GM21529 (cell line): ENCODE measurements around the gene LEMD2.

ENCODE experiments used
- ATAC-seq: cut with Tn5 transposase; IDR thresholded peaks from one replicate; pipeline ENCODE4 v1.9.1; 2021; ENCODE audit not compliant: unreplicated experiment

LEMD2 gene

GRCh38 chr6:33777398-33778388 lies 11.2 kb downstream of the LEMD2 start:
- ATAC-seq = no peak

DNA sequence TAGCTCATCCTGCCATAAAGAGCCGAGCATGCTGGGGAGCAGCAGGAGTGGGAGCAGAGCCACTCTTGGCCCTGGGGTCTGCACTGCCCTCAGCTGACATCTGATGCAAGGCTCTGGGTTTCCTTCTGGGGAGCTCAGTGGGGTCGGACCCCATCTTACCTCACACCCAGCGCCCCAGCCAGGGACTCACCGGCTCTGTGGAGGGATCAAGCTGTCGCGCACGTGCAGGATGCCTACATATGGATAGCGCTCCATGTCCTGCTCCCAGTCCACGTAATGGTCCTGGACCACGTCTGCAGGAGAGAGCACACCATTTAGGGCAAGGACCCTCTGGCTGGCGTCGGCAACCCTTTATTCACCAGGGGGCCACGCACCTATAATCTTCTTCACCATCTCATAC lies 12.2 kb downstream of the LEMD2 start:
- ATAC-seq = no peak

GRCh38 chr6:33776186-33776585 lies 12.7 kb downstream of the LEMD2 start:
- no peak for ATAC-seq

DNA sequence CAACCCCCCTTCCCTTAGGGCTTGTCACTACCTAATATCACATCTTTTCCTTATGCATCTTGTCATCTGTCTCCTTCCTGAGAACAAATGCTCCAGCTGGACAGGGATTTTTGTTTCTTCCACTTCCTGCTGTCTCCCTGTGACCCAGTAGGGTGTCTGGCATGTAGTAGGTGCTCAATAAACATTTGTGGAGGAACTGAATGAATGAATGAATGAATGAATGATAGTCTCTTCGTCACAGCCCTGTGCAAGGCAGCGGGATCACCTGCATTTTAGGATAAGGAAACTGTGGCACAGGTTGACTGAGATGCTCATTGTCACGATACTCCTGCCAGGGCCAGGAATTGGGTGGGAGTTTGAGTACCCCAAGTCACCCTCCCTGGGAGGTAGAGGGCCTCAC lies 14.2 kb downstream of the LEMD2 start:
- ATAC-seq = no peak

DNA sequence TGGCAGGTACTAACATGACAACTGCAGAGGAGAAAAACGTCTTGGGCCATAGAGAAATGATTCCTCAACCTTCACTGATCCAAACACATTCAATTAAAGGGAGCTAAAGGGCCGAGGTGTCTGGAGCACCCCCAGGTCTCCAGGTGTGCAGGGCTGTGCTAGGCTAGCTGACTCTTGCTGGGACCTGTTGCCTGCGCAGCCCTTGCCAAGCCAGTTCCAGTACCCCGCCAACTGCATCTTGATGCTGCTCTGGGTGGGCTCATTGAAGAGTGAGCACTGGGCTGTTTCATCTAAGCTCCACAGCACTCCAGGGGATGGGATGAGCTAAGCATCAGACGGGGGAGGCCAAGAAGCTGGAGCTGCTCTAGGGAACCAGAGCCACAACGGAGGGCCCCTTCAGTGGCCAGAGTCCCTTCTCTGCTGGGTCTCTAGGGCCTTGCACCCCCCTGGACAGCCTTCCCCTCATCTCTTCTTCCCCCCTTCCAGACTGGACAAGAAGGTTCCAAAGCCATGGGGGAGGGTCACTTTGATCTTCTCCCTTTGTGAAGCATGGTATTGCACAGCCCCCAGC lies 15.9 kb downstream of the LEMD2 start:
- ATAC-seq = no peak

GRCh38 chr6:33772082-33772830 lies 16.7 kb downstream of the LEMD2 start:
- no peak for ATAC-seq

DNA sequence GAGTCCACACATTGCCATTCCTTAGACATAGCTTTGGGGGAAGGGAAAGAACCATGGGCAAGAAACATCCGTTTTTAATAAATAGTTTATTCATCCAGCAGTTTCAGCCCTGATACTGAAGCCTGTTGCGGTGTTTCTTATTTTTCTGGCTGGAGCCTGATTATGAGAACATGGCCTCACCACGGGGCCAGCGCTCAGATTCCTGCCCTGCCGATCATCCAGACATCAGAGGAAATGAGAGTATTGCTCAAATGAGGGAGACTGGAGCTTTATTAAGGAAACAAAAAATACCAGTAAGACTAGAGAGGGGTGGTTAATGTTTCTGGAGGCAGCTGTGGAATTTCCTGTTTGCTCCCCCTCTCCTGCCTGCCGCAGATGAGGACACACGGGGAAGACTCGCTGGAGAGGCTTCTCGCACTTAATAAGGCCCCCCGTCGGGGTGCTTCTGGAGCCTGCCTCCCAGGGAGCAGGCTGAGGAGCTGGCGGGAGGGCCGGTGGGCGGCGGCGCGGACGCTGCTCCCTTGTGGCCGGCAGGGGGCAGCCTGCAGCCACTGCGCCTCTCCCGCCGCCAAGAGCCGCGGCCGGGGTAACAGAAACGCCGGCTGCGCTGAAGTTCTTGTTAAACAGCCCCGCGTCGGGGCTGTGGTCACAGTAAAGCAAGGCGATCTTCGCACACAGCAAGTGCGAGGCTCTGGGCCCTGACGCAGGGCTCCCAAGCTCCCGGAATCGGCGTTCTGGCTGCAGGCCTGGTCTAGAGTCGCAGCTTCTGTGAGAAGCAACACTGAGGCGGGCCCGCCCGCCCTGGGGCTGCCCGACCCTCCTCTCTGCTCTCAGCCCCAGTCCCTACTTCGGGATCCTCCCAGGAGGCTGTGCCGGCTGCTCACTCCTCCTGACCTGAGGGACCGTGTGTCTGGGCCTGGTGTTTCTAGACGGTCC lies 17.5 kb downstream of the LEMD2 start:
- ATAC-seq = no peak

DNA sequence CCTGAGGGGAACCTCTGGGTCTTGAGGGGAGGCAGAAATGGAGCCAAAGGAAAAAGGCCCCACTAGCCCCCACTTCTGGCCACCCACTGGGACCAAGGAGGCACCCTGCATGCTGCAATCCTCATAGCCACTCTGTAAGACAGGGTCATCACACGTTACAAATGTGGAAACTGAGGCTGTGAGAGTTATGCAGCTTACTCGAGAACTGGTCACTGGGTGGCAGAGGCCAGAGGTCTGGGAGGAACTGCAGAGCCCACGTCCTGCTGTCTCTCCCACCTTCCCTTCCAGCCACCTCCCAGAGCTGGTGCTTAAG lies 18.1 kb downstream of the LEMD2 start:
- no peak for ATAC-seq

DNA sequence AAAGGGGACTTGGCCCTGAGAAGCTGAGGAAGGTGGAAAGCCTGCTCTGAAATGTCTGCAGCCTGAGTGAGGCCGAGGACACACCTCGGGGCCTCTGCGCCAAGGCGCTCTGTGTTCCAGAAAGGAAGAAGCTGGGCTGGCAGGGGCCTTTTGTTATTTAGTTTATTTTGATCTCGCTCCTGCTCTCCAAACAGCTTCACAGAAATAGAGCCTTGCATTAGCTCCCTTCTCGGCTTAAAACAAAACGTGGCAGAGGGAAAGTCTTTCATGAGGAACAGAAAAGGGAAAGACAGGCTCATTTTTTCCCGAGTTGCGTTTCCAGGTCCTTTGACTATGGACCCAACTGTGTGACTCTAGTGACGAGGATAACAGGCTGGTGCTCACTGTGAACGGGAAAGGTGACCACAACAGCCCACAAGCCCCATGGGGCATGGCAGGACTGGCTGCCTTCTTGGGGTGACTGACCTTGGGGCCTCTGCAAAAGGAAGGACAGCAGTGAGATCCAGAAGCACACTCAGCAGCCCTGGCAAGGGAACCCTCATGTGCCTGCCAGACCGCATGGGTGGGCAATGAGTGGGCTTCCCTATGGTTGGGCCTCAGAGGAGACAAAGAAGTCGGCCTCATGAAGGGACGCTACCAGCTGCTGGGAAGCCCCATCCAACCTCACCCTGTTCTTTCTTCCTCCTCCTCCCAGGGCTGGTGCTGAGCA lies 18.7 kb downstream of the LEMD2 start:
- ATAC-seq = no peak

DNA sequence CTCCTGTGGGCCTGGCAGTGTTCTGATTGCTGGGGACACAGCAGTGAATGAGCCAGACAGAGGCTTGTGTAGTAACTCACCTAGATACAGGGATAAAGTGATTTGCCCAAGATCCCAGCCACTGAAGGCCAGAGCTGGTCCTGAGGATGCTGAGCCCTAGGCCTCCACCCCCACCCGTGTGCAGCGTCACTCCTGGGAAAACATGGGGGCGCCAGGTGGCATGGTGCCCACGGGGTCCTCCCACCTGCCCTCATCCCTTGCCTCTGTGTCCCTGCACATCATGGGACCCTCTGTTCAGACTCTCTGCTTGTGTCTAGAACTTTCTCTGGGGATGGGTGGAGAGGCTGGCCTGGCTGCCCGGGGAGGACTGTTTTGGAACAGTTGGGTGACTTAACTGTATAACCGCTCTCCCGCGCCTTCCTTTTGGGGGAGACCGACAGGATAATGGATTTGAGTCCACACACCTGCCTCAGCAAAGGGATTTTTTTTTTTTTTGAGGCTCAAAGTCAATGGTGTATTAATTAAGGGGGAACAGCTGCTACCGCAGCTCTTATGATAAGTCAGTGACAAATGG lies 19.6 kb downstream of the LEMD2 start:
- ATAC-seq = no peak

- ATAC-seq = no peak
Measured at GRCh38 chr6:33768644-33769120, 20.2 kb downstream of the LEMD2 start.

DNA sequence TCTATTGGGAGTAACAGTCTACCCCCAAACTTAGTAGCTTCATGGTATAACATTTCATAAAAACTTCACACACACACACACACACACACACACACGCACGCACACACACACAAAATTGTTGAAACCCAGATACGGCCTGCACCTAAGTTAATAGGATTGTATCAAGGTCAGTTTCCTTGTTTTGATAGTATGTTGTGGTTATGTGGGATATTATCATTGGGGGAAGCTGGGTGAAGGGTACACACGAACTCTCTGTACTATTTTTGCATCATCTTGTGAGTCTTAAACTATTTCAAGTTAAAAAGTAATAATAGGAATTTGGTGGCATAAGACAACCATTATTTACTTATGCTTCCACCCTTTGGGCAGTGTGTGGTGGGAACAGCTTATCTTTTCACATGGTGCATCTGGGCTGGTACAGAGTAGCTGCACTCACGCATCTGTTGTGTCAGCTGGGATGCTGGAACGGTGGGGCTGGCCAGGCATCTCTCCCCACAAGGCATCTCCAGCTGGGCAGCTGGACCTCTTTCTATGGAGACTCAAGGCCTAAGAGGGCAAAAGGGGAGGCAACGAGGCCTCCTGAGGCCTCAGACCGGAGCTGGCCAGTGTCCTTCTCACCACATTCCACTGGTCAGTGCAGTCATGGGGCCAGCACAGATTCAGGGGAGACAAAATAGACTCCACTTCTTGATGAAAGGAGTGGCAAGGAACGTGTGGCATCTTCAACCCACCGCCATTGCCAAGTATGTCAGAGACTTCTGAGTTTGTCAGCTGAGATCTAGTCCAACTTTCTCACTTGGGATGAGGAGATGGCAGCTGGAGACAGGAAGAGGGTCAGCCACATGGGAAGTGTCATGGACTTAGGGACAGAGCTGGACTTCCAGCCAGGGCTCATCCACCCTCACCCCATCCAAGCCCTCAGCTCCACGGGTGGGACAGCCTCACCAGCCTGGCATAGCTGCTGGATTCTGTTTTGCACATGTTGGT lies 21.7 kb downstream of the LEMD2 start:
- no peak for ATAC-seq

- no peak for ATAC-seq
Measured at GRCh38 chr6:33765368-33765767, 23.6 kb downstream of the LEMD2 start.

DNA sequence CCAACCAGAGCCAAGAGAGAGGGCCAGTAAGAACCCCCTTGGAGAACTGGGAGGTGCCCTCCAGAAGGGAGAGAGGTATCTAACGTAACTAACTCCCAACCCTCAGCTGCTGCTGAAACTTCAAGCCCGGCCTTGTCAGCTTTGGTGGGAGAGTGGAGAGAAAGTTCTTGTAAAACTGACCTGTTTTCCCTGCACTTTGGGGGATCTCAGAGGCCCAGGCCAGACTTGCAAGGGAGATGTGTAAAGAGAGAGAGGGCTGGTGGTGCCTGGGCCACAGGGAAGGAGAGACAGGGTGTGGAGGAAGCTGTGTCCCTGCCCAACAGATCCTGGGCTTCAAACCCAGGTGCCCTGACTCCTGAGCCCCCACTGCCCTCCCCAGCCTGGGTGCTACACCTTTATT lies 24.9 kb downstream of the LEMD2 start:
- ATAC-seq = no peak

DNA sequence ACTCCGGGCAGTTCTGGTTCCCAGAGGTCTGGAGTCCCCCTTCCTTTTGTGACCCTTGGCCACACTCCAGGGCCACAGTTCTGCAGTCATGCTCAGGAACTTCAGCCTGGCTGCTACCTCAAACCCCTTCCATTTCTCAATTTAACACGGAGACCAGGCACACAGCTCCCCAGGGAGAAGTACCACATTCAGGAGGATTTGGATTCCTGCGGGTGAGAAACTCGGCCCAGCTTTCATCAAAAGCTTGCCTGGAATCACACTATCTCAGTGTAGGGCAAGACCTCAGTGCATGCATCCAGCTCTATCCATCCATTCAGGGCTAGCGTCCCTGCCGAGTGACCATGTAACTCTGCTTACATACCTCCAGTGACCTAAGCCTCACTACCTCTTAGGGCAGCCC lies 25.4 kb downstream of the LEMD2 start:
- ATAC-seq = no peak

- no peak for ATAC-seq
Measured at GRCh38 chr6:33762713-33763112, 26.2 kb downstream of the LEMD2 start.

DNA sequence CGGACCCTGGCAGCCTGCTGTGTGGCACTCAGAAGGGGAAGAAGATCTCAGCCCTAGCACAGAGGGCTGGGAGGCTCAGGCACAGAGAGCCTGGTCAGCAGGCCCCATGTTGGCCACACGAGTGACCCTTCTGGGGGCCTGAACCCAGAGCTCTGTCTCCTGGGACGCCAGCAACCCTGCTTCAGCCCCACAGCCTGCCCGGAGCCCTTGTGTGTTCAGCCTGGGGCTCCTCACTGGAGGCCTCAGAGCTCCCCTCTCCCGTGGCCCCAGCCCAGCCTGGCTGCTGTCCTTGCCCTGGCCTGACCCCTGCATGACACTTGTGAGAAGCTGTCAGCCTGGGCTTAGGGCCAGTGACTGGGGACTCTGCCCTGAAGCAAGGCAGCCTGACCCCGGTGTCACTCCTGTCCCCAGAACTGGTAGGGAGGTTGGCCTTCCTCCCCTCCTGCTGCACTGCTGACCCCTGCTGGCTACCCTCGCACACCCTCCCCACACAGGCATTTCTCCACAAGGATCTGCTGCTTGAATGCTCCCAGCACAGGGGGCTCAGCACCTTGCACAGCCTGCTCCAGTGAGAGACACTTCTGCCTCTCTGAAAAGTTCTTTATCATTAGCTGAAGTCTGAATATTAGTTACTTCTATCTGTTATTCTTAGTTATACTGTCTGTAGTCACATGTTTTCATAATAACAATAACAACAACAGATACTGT lies 26.9 kb downstream of the LEMD2 start:
- ATAC-seq = no peak

DNA sequence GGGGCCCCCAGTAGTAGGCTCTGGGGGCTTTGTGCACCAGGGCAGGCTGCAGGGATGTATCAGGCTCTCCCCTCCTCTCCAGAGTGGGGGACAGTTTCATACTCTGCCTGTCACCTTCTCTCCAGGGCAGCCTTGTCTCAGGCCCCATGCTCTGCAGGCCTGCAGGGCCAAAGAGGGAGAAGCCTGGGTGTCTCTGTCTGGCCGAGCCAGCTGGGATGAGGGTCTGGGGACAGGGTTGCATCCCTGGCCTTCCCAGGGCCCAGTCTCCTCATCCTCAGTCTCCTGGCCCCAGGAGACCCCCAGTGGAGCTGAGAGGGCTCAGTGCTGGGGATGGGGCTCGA lies 27.4 kb downstream of the LEMD2 start:
- no peak for ATAC-seq
